ENCODE data around the gene PDXK. TPM values are rescaled to one million over a fixed set of nuclear protein-coding genes. Genes with fewer than 3 reads are reported as not detected.
"Not testable (repeated sequence)": the region's sequence is repeated elsewhere in the genome, so short reads cannot be mapped to it uniquely, and the experiment has no call there.

Gene PDXK
- total RNA-seq, 1 experiment from 2014 or later: 214 TPM

GRCh38 chr21:43694437-43695079 is 24.4 kb upstream of the PDXK start:
- H3K4me1 Mint-ChIP-seq (ENCODE audit: low read depth, unreplicated experiment): no peaks in the 10 kb centered on the region
- CTCF ChIA-PET: no interaction called here
- H3K4me3 Mint-ChIP-seq (ENCODE audit: low read depth, unreplicated experiment): no peak overlapping the region
- no TSS peak for BruUV-seq (replicated peaks)
- no peak overlapping the region for H3K27ac Mint-ChIP-seq (ENCODE audit: unreplicated experiment)
- intact Hi-C loops (cut with micrococcal nuclease; ENCODE audit: unreplicated experiment): no loop called here
- no peaks in the 10 kb centered on the region for H3K9me3 Mint-ChIP-seq (ENCODE audit: low read depth, unreplicated experiment)
- no peak for DNase-seq
- H3K36me3 Mint-ChIP-seq (ENCODE audit: insufficient read depth, unreplicated experiment): peaks cover 24% of the 10 kb centered on the region
- TF ChIP-seq CTCF (IDR thresholded peaks at IDR 0.05; ENCODE audit: unreplicated experiment): no peak
- no peaks in the 10 kb centered on the region for H3K27me3 Mint-ChIP-seq (ENCODE audit: unreplicated experiment)

- CTCF ChIA-PET: interaction anchor here (0.7 kb wide), 1 partner anchor 147 kb away, joined by 4 read pairs; no protein-coding TSS in a partner anchor
- H3K36me3 Mint-ChIP-seq (ENCODE audit: insufficient read depth, unreplicated experiment): peaks cover 18% of the 10 kb centered on the region
- intact Hi-C loops (cut with micrococcal nuclease; ENCODE audit: unreplicated experiment): no loop called here
- H3K27me3 Mint-ChIP-seq (ENCODE audit: unreplicated experiment): no peaks in the 10 kb centered on the region
- TF ChIP-seq CTCF (IDR thresholded peaks at IDR 0.05; ENCODE audit: unreplicated experiment): no peak
- BruUV-seq (replicated peaks): no TSS peak
- no peaks in the 10 kb centered on the region for H3K4me1 Mint-ChIP-seq (ENCODE audit: low read depth, unreplicated experiment)
- H3K9me3 Mint-ChIP-seq (ENCODE audit: low read depth, unreplicated experiment): no peaks in the 10 kb centered on the region
- no peak overlapping the region for H3K4me3 Mint-ChIP-seq (ENCODE audit: low read depth, unreplicated experiment)
- no peak overlapping the region for H3K27ac Mint-ChIP-seq (ENCODE audit: unreplicated experiment)
- DNase-seq: no peak
These were observed 22.7 kb upstream of the PDXK start for GRCh38 chr21:43696214-43696613.

GRCh38 chr21:43697758-43698643 is 20.9 kb upstream of the PDXK start:
- CTCF ChIA-PET: interaction anchor here (0.6 kb wide), 1 partner anchor 9 kb away, joined by 4 read pairs; no protein-coding TSS in a partner anchor
- DNase-seq: no peak
- Mint-ChIP-seq H3K9me3 (ENCODE audit: low read depth, unreplicated experiment) (no peaks in the 10 kb centered on the region), H3K27ac (ENCODE audit: unreplicated experiment) (no peak overlapping the region), H3K4me3 (ENCODE audit: low read depth, unreplicated experiment) (no peak overlapping the region), H3K4me1 (ENCODE audit: low read depth, unreplicated experiment) (no peaks in the 10 kb centered on the region), H3K36me3 (ENCODE audit: insufficient read depth, unreplicated experiment) (peaks cover 12% of the 10 kb centered on the region), H3K27me3 (ENCODE audit: unreplicated experiment) (no peaks in the 10 kb centered on the region)
- TF ChIP-seq CTCF (IDR thresholded peaks at IDR 0.05; ENCODE audit: unreplicated experiment): no peak
- intact Hi-C loops (cut with micrococcal nuclease; ENCODE audit: unreplicated experiment): no loop called here
- BruUV-seq (replicated peaks): no TSS peak

GRCh38 chr21:43699492-43699777 is 19.5 kb upstream of the PDXK start:
- H3K27me3 Mint-ChIP-seq (ENCODE audit: unreplicated experiment); intact Hi-C loops (cut with micrococcal nuclease; ENCODE audit: unreplicated experiment); DNase-seq; H3K4me1 Mint-ChIP-seq (ENCODE audit: low read depth, unreplicated experiment); CTCF ChIA-PET; H3K9me3 Mint-ChIP-seq (ENCODE audit: low read depth, unreplicated experiment); H3K4me3 Mint-ChIP-seq (ENCODE audit: low read depth, unreplicated experiment); BruUV-seq (replicated peaks); H3K27ac Mint-ChIP-seq (ENCODE audit: unreplicated experiment): not testable (repeated sequence)
- H3K36me3 Mint-ChIP-seq (ENCODE audit: insufficient read depth, unreplicated experiment): peaks cover 15% of the 10 kb centered on the region

All from Calu3 (cell line).